Activated CD4-positive, alpha-beta T cell treated with anti-CD3 and anti-CD28 coated beads, Interleukin-2, amount 50 U/mL, for 16 hours (primary cell): Measurements from ENCODE around the gene XPC.

Experiments
- DNase-seq: peaks from one replicate; pipeline ENCODE4 v3.0.0-alpha.2; 2020

XPC gene

GRCh38 chr3:14146381-14147065 is 31.9 kb downstream of the XPC start:
- DNase-seq = no peak

DNA sequence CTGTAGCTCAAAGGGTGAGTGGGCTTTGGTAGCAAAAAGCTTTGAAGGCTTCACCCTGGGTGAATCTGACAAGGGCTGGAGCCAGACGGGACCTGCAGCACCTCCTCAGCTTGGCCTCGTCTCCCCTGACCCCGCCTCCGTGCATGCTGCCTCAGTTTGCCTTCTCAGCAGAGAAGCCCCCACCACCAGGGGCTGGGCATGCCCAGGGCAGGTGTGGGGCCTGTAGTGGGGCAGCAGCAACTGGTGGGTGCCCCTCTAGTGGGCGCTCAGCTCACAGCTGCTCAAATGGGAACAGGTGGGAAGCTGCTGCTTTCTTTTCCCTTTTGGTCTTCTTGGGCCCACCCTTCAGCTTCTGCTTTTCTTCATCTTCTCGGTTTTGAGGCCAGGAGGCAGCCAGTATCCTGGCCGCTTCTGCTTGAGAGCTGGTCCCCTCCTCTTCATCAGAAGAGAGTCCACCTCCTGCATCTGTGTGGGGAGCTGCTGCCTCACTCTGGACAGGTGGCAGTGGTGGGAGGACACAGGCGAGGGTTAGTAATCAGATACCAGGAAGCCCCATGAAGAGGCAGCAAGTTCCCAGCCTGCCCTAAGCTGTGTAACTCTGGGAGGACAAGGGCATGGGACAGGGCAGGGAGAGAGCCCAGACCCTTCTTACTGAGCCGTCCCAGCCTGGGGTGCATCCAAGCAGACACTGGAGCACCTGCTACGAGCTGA is 32.6 kb downstream of the XPC start:
- DNase-seq = no peak

GRCh38 chr3:14145236-14145635 is 33.2 kb downstream of the XPC start:
- no peak for DNase-seq

- DNase-seq = peak; percentile 93
Observed at GRCh38 chr3:14144423-14145075, 33.9 kb downstream of the XPC start.

DNA sequence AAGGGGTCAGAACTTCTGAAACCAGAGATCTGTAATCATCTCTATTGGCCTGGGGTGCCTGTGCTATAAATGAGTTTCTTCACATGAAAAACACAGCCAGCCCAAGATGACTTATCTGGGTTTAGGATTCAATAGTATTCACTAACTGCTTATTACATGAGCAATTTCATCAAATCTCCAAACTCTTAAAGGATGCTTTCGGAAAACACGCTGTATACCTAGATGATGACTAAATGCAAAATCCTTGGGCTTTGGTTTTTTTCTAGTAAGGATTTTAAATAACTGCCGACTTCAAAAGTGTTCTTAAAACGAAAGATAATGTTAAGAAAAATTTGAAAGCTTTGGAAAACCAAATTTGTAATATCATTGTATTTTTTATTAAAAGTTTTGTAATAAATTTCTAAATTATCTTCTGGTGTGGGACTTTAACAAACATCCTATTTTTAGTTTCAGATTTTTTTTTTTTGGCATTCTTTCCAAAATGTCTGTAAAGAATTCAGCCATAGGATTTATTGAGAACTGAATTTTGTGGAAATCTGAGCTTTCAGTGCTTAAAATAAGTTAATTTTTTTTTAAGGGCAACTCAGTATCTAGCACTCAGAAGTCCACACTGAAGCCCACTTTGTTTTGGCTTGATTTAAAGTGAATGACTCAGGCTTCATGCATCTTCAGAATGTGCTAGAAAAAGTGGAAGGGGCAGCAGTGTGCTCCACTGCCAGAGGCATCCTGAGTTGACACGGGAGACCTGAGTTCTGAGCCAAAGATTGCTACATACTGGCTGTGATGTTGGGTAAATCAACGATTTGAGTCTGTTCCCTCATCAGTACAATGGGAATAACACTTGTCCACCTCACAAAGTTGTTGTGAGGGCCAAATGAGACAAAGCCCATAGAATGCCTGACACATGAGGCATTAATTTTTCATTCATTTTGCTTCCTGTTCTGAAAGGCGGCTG is 34.9 kb downstream of the XPC start:
- DNase-seq = peak; percentile 31

- DNase-seq = no peak
Observed at GRCh38 chr3:14142567-14143270, 35.7 kb downstream of the XPC start.

DNA sequence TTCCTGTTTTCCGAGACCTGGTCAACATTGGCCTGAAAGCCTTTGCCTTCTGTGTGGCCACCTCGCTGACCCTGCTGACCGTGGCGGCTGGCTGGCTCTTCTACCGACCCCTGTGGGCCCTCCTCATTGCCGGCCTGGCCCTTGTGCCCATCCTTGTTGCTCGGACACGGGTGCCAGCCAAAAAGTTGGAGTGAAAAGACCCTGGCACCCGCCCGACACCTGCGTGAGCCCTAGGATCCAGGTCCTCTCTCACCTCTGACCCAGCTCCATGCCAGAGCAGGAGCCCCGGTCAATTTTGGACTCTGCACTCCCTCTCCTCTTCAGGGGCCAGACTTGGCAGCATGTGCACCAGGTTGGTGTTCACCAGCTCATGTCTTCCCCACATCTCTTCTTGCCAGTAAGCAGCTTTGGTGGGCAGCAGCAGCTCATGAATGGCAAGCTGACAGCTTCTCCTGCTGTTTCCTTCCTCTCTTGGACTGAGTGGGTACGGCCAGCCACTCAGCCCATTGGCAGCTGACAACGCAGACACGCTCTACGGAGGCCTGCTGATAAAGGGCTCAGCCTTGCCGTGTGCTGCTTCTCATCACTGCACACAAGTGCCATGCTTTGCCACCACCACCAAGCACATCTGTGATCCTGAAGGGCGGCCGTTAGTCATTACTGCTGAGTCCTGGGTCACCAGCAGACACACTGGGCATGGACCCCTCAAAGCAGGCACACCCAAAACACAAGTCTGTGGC is 36.6 kb downstream of the XPC start:
- DNase-seq = no peak

DNA sequence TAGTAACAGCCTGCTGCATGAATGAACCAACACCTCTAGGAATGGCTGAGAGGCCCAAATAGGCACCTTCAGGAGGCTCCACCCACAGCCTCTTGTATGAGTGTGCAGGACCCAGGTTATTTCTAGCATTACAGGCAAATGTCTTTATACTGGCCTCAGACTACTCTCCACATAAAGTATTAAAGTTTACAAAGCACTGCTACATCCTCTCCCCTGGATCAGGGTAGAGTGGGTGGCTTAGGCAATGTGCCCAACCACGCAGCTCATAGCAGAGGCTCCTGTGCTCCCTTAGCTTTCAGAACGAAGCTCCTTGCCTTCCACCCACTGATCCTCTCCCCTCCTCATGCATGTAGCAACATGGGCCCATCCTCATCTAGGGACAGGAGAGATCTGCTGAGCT is 37.3 kb downstream of the XPC start:
- DNase-seq = peak; percentile 10

DNA sequence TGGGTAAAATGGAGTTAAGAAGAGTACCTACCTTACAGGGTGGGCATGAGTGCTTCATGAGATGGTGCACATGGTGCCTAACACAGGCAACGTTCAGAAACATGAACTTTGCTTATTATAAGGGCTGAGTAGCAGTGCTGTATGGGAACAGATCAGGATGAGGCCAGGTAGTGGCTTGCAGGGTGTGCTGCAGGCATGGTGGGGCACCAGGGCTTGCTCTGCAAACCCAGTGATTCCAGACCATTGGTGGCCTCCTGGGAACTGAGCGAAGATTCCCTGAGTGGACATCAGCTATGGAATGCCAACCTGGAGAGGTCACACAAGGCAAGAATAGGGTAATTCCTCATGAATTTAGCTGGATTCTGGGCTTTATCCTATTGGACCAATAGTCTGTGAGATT is 37.7 kb downstream of the XPC start:
- DNase-seq = no peak

DNA sequence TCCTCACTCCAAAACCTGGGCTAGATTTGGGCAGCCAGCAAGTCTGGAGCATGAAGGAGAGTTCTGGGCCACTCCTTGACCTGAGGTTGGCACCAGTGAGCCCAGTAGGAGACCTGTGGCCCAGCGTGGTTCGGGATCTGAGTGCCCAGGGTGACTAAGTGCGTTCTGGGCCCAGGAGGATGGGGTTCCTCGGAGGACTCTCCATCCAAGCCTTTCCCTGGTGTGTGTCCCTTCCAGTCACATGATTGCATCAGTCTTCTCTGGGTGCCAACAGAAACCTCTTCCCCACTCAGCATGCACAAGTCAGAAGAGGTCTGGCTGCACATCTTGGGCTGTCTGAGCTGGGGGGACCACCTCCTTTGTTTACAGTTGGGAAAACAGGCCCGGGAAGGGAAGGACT is 38.6 kb downstream of the XPC start:
- DNase-seq = no peak

GRCh38 chr3:14138878-14139655 is 39.3 kb downstream of the XPC start:
- no peak for DNase-seq

- no peak for DNase-seq
Observed at GRCh38 chr3:14138109-14138877, 40.1 kb downstream of the XPC start.

DNA sequence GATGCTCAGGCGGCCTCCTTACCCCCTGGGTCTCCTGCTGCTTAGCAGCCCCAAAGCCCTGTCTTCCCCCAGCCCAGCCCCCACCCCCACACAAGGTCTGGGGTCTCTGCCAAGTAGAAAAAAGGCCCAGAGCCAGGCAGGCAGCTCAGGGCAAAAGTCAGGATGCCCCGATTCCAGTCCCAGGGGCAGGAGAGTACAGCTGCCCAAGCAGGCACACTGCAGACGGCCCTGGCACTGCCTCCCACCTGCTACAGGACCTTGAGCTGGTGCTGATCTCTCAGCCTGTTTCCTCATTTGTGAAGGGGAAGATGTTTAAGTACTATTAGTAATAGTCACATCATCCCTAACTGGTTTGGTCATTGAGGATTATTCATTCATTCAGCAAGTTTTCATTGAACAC is 41.0 kb downstream of the XPC start:
- no peak for DNase-seq

- no peak for DNase-seq
Observed at GRCh38 chr3:14137004-14137403, 41.4 kb downstream of the XPC start.

- no peak for DNase-seq
Observed at GRCh38 chr3:14135581-14135980, 42.8 kb downstream of the XPC start.

- DNase-seq = no peak
Observed at GRCh38 chr3:14134291-14134690, 44.1 kb downstream of the XPC start.

- DNase-seq = no peak
Observed at GRCh38 chr3:14133876-14134275, 44.5 kb downstream of the XPC start.

DNA sequence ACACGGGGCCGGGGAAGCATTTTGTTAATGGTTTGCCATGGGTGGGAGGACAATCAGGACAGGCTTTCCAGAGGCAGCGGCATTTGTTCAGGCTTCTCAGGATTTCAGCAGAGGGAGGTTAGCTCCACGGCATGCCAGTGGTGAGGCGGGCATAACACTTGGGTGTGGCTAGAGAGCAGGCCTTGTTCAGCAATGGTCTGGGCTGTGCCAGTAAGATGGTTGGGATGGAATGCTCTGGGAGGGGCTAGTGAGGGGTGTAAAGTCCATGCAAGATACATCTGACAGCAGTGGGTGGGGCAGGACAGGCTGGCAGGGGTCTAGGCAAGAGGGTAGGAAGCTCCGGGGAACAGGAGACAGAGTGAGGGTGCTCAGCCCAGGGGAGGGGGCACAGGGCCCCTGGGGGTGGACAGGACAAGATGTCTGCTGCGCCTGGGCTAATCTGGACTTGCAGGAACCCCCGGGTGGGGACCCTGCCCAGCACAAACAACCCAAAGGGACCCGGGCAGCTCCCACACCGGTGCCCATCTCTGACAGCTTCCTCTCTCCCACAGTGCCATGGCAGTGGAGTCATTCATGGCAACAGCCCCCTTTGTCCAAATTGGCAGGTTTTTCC is 45.1 kb downstream of the XPC start:
- DNase-seq = no peak

GRCh38 chr3:14132689-14133088 is 45.7 kb downstream of the XPC start:
- DNase-seq = no peak

DNA sequence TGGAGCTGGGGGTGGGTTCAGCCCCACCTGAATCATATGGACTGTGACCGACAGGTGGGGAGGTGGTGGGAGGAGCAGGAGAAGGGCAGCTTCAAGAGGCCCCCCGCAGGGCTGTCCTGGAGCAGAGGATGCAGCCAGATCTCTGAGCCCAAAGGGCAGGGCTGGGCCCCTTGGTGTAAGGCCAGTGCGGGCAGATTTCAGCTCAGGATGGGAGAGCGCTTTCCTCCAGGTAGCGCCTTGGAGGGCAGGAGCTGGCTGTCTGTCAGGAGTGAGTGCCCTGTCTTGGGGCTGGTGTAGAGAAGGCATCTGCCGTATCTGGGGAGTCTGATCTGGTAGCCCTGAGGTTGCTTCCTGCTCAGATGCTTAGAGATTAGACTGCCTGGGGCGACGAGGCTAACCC is 46.3 kb downstream of the XPC start:
- DNase-seq = no peak
